Bladder microvascular endothelial cell (primary cell): Measurements from ENCODE around the gene PLEKHA3. TPM values are rescaled to one million over a fixed set of nuclear protein-coding genes. Genes with fewer than 3 reads are reported as not detected.

ENCODE experiments used
- total RNA-seq: library from RNA; depleted of rRNA; stranded (reverse); fragments of >200 nt; gene quantifications from 2 replicates; pipeline ENCODE4 v1.2.3, GENCODE V29; 2014

PLEKHA3 gene
- 3.9 and 11.1 TPM in 2 replicates for total RNA-seq

DNA sequence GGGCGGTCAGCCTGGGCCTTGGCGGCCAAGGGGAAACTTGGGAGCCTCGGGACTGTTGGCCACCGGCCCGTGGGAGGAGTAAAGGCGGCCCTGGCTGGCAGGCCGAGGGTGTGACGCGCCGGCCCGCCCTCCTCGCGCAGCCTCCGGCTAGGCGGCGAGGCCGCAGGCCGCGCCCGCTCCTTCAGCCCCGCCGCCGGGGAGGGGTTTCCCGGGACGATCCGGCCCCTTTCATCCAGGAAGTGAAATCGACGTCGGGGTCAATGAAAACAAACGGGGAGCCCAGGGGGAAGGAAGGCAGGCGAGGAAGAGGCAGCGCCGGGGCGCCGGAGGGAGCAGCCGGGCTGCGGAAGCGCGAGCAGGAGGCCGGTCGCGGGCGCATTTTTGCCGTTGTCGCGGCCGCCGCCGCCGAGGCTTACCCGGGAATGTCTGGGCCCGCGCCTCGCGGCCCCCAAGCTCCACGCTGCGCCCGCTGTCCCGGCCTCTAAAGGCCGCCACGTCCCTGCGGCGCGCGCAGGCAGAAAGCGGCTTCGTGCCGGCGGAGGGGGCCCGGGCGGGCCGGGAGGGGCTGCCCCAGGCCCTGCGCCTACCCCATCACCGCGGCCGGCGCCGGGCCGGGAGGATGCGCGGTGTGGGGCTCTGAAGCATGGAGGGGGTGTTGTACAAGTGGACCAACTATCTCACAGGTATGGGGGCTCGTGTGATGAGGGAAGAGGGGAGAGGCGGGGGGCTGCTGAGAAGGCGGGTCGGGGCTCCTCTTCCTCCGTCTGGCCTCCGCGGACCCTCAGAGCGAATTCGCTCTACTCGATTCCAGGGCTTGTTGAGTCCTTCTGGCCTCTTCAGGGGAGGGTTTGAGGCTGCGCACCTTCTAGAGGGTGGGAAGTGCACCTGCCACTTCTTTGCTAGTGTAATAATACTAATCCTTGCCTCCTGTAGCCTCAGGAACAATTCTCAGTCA lies at the start of gene PLEKHA3:
TSS of gene PLEKHA3 (plus strand) at position 231 of the 955 bp plus-strand sequence. CDS start at position 644, 413 bp downstream.

GRCh38 chr2:178450774-178451525 lies 29.3 kb upstream of the PLEKHA3 start, which contains the start of the genes PJVK and PRKRA:
TSS of gene PJVK (plus strand) at chr2:178451378. CDS start at chr2:178453410, 2,032 bp downstream.
TSS of gene PRKRA (minus strand) at chr2:178451175. CDS start at chr2:178451030, 145 bp downstream.

GRCh38 chr2:178478439-178479274 lies 1.6 kb upstream of the PLEKHA3 start, which contains the start of gene FKBP7:
TSS of gene FKBP7 (minus strand) at chr2:178478600. CDS start at chr2:178478499, 101 bp downstream.

Other genes with a start within 250 kb of the PLEKHA3 start
- 20.4 and 45.6 TPM in 2 replicates for gene PRKRA, start 29.3 kb upstream of the PLEKHA3 start, total RNA-seq
- 0.32 and 1.3 TPM in 2 replicates for gene PJVK, start 29.1 kb upstream of the PLEKHA3 start, total RNA-seq
- 7.3 and 24.2 TPM in 2 replicates for gene FKBP7, start 1.9 kb upstream of the PLEKHA3 start, total RNA-seq